HepG2 (cell line): Measurements from ENCODE around the gene PLEKHG4B.

Experiments used
- ELF1 ChIP-seq: sonication (generic); formaldehyde crosslinking; IDR thresholded peaks from 2 replicates; pipeline ENCODE4 v1.4.0; 2020; ENCODE audit warnings: missing genetic modification reagents
- HMG20A ChIP-seq: IDR thresholded peaks from 2 replicates; pipeline ENCODE4 v1.6.1; 2016; ENCODE audit warnings: borderline replicate concordance
- JUND ChIP-seq: sonication (generic); formaldehyde crosslinking; IDR thresholded peaks from 2 replicates; pipeline ENCODE4 v1.8.0; 2022; ENCODE audit warnings: mild to moderate bottlenecking, missing genetic modification reagents
- PAX8 ChIP-seq: sonication (generic); formaldehyde crosslinking; IDR thresholded peaks from 2 replicates; pipeline ENCODE4 v1.8.0; 2022; ENCODE audit warnings: mild to moderate bottlenecking, missing genetic modification reagents, borderline replicate concordance
- POLR2AphosphoS5 ChIP-seq: IDR thresholded peaks from 2 replicates; pipeline ENCODE4 v1.6.1; 2012; ENCODE audit warnings: low read depth, low read length
- YY1 ChIP-seq: IDR thresholded peaks from 2 replicates; pipeline ENCODE4 v1.6.1; 2011; ENCODE audit warnings: low read length, low read depth, moderate library complexity, mild to moderate bottlenecking; ENCODE audit not compliant: insufficient read depth, insufficient replicate concordance
- ZBTB7B ChIP-seq: sonication (generic); formaldehyde crosslinking; IDR thresholded peaks from 2 replicates; pipeline ENCODE4 v1.4.0; 2020; ENCODE audit warnings: missing genetic modification reagents
- ZKSCAN8 ChIP-seq: IDR thresholded peaks from 2 replicates; pipeline ENCODE4 v1.6.1; 2016; ENCODE audit warnings: borderline replicate concordance, missing genetic modification reagents, missing compliant biosample characterization
- ZNF737 ChIP-seq: sonication (generic); formaldehyde crosslinking; IDR thresholded peaks from 2 replicates; pipeline ENCODE4 v1.5.0; 2020; ENCODE audit warnings: missing genetic modification reagents, mild to moderate bottlenecking, borderline replicate concordance
- TF ChIP-seq, protein P1 (sequence below): sonication (generic); formaldehyde crosslinking; IDR thresholded peaks from 2 replicates; pipeline ENCODE4 v1.4.0; 2020; ENCODE audit warnings: missing genetic modification reagents
- TF ChIP-seq, protein P2 (sequence below): sonication (generic); formaldehyde crosslinking; IDR thresholded peaks from 2 replicates; pipeline ENCODE4 v1.5.1; 2020; ENCODE audit warnings: missing genetic modification reagents, mild to moderate bottlenecking, borderline replicate concordance
- TF ChIP-seq, protein P3 (sequence below): sonication (generic); formaldehyde crosslinking; conservative IDR thresholded peaks from 2 replicates; pipeline ENCODE4 v1.8.1; 2023; ENCODE audit warnings: missing genetic modification reagents
- TF ChIP-seq, protein P4 (sequence below): sonication (generic); formaldehyde crosslinking; IDR thresholded peaks from 2 replicates; pipeline ENCODE4 v1.4.0; 2020; ENCODE audit warnings: mild to moderate bottlenecking, missing genetic modification reagents
- TF ChIP-seq, protein P5 (sequence below): sonication (generic); formaldehyde crosslinking; conservative IDR thresholded peaks from 2 replicates; pipeline ENCODE4 v1.4.0; 2020; ENCODE audit warnings: missing genetic modification reagents

DNA sequence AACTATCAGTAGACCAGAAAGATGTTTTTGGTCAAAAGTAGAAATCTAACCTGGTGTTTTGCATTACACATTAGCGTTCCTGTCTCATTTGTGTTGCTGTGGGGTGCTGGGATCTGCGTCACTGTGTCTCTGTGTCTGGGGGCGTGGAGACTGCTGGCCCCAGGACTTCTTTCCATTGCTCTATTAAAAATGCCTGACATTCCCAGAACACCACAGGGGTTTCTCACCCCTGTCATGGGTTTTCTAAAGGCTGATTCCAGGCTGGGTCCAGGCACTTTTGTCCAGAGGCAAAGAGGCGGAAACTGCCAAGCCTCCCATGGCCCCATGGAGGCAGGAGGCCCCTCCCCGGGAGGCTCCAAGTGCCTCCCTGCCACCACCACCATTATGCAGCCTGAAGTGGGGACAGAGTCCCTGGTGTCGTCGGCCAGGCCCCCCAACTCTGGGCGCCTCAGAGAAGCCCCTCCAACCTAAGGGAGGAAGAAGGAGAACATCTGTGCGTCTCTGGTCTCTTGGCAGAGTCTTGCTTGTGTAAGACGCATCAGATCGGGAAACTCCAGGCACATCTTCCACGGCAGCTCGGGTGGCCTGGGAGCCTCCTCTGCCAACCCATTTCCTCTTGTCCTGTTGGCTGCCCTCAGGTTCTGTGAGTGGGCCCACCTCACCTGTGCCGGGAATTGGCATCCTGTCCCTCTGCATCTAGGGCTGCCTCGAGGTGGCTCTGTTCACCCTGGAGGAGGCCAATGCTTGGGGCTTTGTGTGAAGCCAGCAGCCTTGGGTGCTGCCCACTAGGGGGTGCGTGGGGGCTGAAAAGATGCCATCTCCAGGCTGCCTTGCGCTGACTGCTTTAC, 13.8 kb upstream of the PLEKHG4B start:
- TF ChIP-seq PAX8 (CRISPR knock-in tag) (no peak), ELF1 (no peak), HMG20A (CRISPR knock-in tag) (no peak), YY1 (no peak), ZNF737 (CRISPR knock-in tag) (no peak), ZBTB7B (CRISPR knock-in tag) (no peak), POLR2AphosphoS5 (no peak), JUND (CRISPR knock-in tag) (no peak), ZKSCAN8 (CRISPR knock-in tag) (no peak)
- TF ChIP-seq, protein P1, sequence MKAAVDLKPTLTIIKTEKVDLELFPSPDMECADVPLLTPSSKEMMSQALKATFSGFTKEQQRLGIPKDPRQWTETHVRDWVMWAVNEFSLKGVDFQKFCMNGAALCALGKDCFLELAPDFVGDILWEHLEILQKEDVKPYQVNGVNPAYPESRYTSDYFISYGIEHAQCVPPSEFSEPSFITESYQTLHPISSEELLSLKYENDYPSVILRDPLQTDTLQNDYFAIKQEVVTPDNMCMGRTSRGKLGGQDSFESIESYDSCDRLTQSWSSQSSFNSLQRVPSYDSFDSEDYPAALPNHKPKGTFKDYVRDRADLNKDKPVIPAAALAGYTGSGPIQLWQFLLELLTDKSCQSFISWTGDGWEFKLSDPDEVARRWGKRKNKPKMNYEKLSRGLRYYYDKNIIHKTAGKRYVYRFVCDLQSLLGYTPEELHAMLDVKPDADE = no peak
- TF ChIP-seq, protein P2, sequence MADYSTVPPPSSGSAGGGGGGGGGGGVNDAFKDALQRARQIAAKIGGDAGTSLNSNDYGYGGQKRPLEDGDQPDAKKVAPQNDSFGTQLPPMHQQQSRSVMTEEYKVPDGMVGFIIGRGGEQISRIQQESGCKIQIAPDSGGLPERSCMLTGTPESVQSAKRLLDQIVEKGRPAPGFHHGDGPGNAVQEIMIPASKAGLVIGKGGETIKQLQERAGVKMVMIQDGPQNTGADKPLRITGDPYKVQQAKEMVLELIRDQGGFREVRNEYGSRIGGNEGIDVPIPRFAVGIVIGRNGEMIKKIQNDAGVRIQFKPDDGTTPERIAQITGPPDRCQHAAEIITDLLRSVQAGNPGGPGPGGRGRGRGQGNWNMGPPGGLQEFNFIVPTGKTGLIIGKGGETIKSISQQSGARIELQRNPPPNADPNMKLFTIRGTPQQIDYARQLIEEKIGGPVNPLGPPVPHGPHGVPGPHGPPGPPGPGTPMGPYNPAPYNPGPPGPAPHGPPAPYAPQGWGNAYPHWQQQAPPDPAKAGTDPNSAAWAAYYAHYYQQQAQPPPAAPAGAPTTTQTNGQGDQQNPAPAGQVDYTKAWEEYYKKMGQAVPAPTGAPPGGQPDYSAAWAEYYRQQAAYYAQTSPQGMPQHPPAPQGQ (CRISPR knock-in tag) = no peak
- TF ChIP-seq, protein P3, sequence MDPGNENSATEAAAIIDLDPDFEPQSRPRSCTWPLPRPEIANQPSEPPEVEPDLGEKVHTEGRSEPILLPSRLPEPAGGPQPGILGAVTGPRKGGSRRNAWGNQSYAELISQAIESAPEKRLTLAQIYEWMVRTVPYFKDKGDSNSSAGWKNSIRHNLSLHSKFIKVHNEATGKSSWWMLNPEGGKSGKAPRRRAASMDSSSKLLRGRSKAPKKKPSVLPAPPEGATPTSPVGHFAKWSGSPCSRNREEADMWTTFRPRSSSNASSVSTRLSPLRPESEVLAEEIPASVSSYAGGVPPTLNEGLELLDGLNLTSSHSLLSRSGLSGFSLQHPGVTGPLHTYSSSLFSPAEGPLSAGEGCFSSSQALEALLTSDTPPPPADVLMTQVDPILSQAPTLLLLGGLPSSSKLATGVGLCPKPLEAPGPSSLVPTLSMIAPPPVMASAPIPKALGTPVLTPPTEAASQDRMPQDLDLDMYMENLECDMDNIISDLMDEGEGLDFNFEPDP (CRISPR knock-in tag) = no peak
- TF ChIP-seq, protein P4, sequence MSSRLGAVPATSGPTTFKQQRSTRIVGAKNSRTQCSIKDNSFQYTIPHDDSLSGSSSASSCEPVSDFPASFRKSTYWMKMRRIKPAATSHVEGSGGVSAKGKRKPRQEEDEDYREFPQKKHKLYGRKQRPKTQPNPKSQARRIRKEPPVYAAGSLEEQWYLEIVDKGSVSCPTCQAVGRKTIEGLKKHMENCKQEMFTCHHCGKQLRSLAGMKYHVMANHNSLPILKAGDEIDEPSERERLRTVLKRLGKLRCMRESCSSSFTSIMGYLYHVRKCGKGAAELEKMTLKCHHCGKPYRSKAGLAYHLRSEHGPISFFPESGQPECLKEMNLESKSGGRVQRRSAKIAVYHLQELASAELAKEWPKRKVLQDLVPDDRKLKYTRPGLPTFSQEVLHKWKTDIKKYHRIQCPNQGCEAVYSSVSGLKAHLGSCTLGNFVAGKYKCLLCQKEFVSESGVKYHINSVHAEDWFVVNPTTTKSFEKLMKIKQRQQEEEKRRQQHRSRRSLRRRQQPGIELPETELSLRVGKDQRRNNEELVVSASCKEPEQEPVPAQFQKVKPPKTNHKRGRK (CRISPR knock-in tag) = no peak
- TF ChIP-seq, protein P5, sequence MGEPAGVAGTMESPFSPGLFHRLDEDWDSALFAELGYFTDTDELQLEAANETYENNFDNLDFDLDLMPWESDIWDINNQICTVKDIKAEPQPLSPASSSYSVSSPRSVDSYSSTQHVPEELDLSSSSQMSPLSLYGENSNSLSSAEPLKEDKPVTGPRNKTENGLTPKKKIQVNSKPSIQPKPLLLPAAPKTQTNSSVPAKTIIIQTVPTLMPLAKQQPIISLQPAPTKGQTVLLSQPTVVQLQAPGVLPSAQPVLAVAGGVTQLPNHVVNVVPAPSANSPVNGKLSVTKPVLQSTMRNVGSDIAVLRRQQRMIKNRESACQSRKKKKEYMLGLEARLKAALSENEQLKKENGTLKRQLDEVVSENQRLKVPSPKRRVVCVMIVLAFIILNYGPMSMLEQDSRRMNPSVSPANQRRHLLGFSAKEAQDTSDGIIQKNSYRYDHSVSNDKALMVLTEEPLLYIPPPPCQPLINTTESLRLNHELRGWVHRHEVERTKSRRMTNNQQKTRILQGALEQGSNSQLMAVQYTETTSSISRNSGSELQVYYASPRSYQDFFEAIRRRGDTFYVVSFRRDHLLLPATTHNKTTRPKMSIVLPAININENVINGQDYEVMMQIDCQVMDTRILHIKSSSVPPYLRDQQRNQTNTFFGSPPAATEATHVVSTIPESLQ = no peak
